HG03060 (cell line): Measurements from ENCODE around the gene CGGBP1.
A peak's percentile ranks its signal among the peaks of the same experiment; 100 is the strongest.

Experiments used
- ATAC-seq: cut with Tn5 transposase; IDR thresholded peaks from one replicate; pipeline ENCODE4 v1.9.1; 2021; ENCODE audit warnings: low read depth, moderate number of reproducible peaks; ENCODE audit not compliant: unreplicated experiment

CGGBP1 gene

GRCh38 chr3:88058581-88059379 is at the start of gene CGGBP1, which contains the start of gene ZNF654:
TSS of gene CGGBP1 (minus strand) at chr3:88059005. CDS start at chr3:88055976, 3,029 bp downstream.
TSS of gene ZNF654 (plus strand) at chr3:88059255. CDS start at chr3:88059320, 65 bp downstream.
- ATAC-seq: peak; percentile 94

- ATAC-seq: no peak
Measured at GRCh38 chr3:88105325-88105724, 46.5 kb upstream of the CGGBP1 start.

GRCh38 chr3:88101142-88101541 is 42.3 kb upstream of the CGGBP1 start:
- no peak for ATAC-seq

- ATAC-seq: no peak
Measured at GRCh38 chr3:88093266-88093665, 34.5 kb upstream of the CGGBP1 start.

GRCh38 chr3:88092270-88092669 is 33.5 kb upstream of the CGGBP1 start:
- no peak for ATAC-seq

- no peak for ATAC-seq
Measured at GRCh38 chr3:88090681-88091080, 31.9 kb upstream of the CGGBP1 start.

- no peak for ATAC-seq
Measured at GRCh38 chr3:88084097-88084501, 25.3 kb upstream of the CGGBP1 start.

- no peak for ATAC-seq
Measured at GRCh38 chr3:88082854-88083253, 24.0 kb upstream of the CGGBP1 start.

- no peak for ATAC-seq
Measured at GRCh38 chr3:88078932-88079331, 20.1 kb upstream of the CGGBP1 start.

- ATAC-seq: no peak
Measured at GRCh38 chr3:88076712-88077111, 17.9 kb upstream of the CGGBP1 start.

GRCh38 chr3:88075497-88075896 is 16.7 kb upstream of the CGGBP1 start:
- no peak for ATAC-seq

GRCh38 chr3:88075072-88075471 is 16.3 kb upstream of the CGGBP1 start:
- no peak for ATAC-seq

GRCh38 chr3:88061746-88062145 is 2.9 kb upstream of the CGGBP1 start:
- no peak for ATAC-seq

- ATAC-seq: peak; percentile 13
Measured at GRCh38 chr3:88059380-88060170, 770 bp upstream of the CGGBP1 start.

GRCh38 chr3:88058306-88058580 is 562 bp downstream of the CGGBP1 start:
- ATAC-seq: no peak

- no peak for ATAC-seq
Measured at GRCh38 chr3:88057630-88058305, 1.0 kb downstream of the CGGBP1 start.

- ATAC-seq: no peak
Measured at GRCh38 chr3:88046766-88047165, 12.0 kb downstream of the CGGBP1 start.

GRCh38 chr3:88044411-88044810 is 14.4 kb downstream of the CGGBP1 start:
- ATAC-seq: no peak

GRCh38 chr3:88041005-88041404 is 17.8 kb downstream of the CGGBP1 start:
- ATAC-seq: no peak

- ATAC-seq: no peak
Measured at GRCh38 chr3:88040529-88040928, 18.3 kb downstream of the CGGBP1 start.

GRCh38 chr3:88038566-88038965 is 20.2 kb downstream of the CGGBP1 start:
- no peak for ATAC-seq
